Esophagus (tissue), 2 donors: ENCODE measurements around the gene FAM110D. TPM values are rescaled to one million over a fixed set of nuclear protein-coding genes. Genes with fewer than 3 reads are reported as not detected.

Experiments used
- H3K27ac ChIP-seq, 2 donors: one replicate each; pipeline ENCODE4 v1.5.1; 2013; ENCODE audit warnings: low read depth in 2 of 2, mild to moderate bottlenecking in 2 of 2, inconsistent platforms in 1 of 2, low read length in 1 of 2, moderate library complexity in 1 of 2
- H3K27me3 ChIP-seq, 2 donors: one replicate each; pipeline ENCODE4 v1.6.1; 2013; ENCODE audit warnings: low read length in 2 of 2, control low read depth in 1 of 2, mild to moderate bottlenecking in 1 of 2; ENCODE audit not compliant: insufficient read depth in 2 of 2, control insufficient read depth in 1 of 2
- H3K36me3 ChIP-seq, 2 donors: one replicate each; pipeline ENCODE4 v1.6.1; 2013; ENCODE audit warnings: low read length in 1 of 2; ENCODE audit not compliant: control insufficient read depth in 2 of 2, insufficient read depth in 2 of 2
- H3K4me1 ChIP-seq, 2 donors: one replicate each; pipeline ENCODE4 v1.6.1; 2013; ENCODE audit warnings: low read length in 1 of 2; ENCODE audit not compliant: control insufficient read depth in 2 of 2, insufficient read depth in 2 of 2
- H3K4me3 ChIP-seq, 2 donors: one replicate each; pipeline ENCODE4 v1.5.1; 2013; ENCODE audit warnings: low read length in 2 of 2, mild to moderate bottlenecking in 2 of 2, low read depth in 1 of 2, moderate library complexity in 1 of 2
- H3K9me3 ChIP-seq, 2 donors: one replicate each; pipeline ENCODE4 v1.6.1; 2013; ENCODE audit warnings: mild to moderate bottlenecking in 2 of 2, low read depth in 1 of 2, low read length in 1 of 2, moderate library complexity in 1 of 2; ENCODE audit not compliant: control insufficient read depth in 2 of 2, insufficient read depth in 1 of 2
- WGBS, 2 donors: extraction: QIAGEN DNeasy Blood & Tissue Kit; methylation state at CpG; one replicate each; pipeline ENCODE4 v1.1.7; 2013; 5-methylcytosine and 5-hydroxymethylcytosine counted together
- polyA plus RNA-seq, 2 donors: library from polyadenylated mRNA; stranded (reverse); fragments of 200-250 nt; gene quantifications; one replicate each; pipeline ENCODE4 v1.2.3, GENCODE V29; 2013
- donor health status: healthy with polysubstance abuse.
- donor health status: Bipolar disorder and iron deficiency.

Gene FAM110D
- polyA plus RNA-seq, 2 donors = 0.94 to 1.6 TPM

- Histone ChIP-seq H3K4me3 (no peak overlapping the region), H3K27me3 (no peaks in the 10 kb centered on the region), H3K9me3 (no peaks in the 10 kb centered on the region), H3K27ac (no peak overlapping the region), H3K36me3 (peaks cover 0 to 28% of the 10 kb centered on the region in 2 donors), H3K4me1 (no peaks in the 10 kb centered on the region)
- WGBS, 2 donors = 91 to 96% methylated on average over 6 of the region's 6 CpGs
Observed at GRCh38 chr1:26187882-26188281, 29.0 kb downstream of the FAM110D start.

GRCh38 chr1:26188477-26188876, 29.6 kb downstream of the FAM110D start:
- 88 to 94% methylated on average over 8 of the region's 8 CpGs for WGBS, 2 donors
- Histone ChIP-seq H3K36me3 (peaks cover 0 to 23% of the 10 kb centered on the region in 2 donors), H3K27me3 (no peaks in the 10 kb centered on the region), H3K9me3 (no peaks in the 10 kb centered on the region), H3K4me3 (no peak overlapping the region), H3K4me1 (no peaks in the 10 kb centered on the region), H3K27ac (no peak overlapping the region)

GRCh38 chr1:26189331-26189730, 30.5 kb downstream of the FAM110D start:
- WGBS, 2 donors = 76 to 80% methylated on average over 6 of the region's 6 CpGs
- H3K27me3 ChIP-seq = no peaks in the 10 kb centered on the region
- H3K27ac ChIP-seq = no peak overlapping the region
- H3K4me1 ChIP-seq = no peaks in the 10 kb centered on the region
- H3K36me3 ChIP-seq = peaks cover 0 to 19% of the 10 kb centered on the region in 2 donors
- H3K4me3 ChIP-seq = no peak overlapping the region
- no peaks in the 10 kb centered on the region for H3K9me3 ChIP-seq

GRCh38 chr1:26189751-26190275, 30.9 kb downstream of the FAM110D start:
- no peaks in the 10 kb centered on the region for H3K27me3 ChIP-seq
- 78 to 83% methylated on average over 7 of the region's 7 CpGs for WGBS, 2 donors
- H3K27ac ChIP-seq = no peak overlapping the region
- H3K36me3 ChIP-seq = peaks cover 0 to 18% of the 10 kb centered on the region in 2 donors
- H3K9me3 ChIP-seq = no peaks in the 10 kb centered on the region
- H3K4me1 ChIP-seq = no peaks in the 10 kb centered on the region
- H3K4me3 ChIP-seq = no peak overlapping the region

GRCh38 chr1:26190373-26190987, 31.6 kb downstream of the FAM110D start, which contains the start of gene CATSPER4:
CATSPER4 (plus strand) TSS chr1:26190602; CDS start chr1:26190628, 26 bp downstream.
- Histone ChIP-seq H3K4me3 (no peak within 1 kb of the TSS), H3K9me3 (no peaks in the 10 kb centered on the region), H3K36me3 (peaks cover 0 to 16% of the 10 kb centered on the region in 2 donors), H3K27ac (no peak within 1 kb of the TSS), H3K27me3 (no peaks in the 10 kb centered on the region), H3K4me1 (no peaks in the 10 kb centered on the region)
- WGBS, 2 donors = 50 to 60% methylated on average over 16 of the region's 16 CpGs

GRCh38 chr1:26191739-26192138, 32.9 kb downstream of the FAM110D start:
- WGBS, 2 donors = 47 to 53% methylated on average over 3 of the region's 3 CpGs
- H3K27me3 ChIP-seq = no peaks in the 10 kb centered on the region
- H3K27ac ChIP-seq = no peak overlapping the region
- no peaks in the 10 kb centered on the region for H3K4me1 ChIP-seq
- peaks cover 0 to 11% of the 10 kb centered on the region in 2 donors for H3K36me3 ChIP-seq
- no peak overlapping the region for H3K4me3 ChIP-seq
- H3K9me3 ChIP-seq = no peaks in the 10 kb centered on the region

- Histone ChIP-seq H3K27me3 (no peaks in the 10 kb centered on the region), H3K4me1 (no peaks in the 10 kb centered on the region), H3K4me3 (no peak overlapping the region), H3K9me3 (no peaks in the 10 kb centered on the region), H3K36me3 (no peaks in the 10 kb centered on the region), H3K27ac (no peak overlapping the region)
- WGBS, 2 donors = 56 to 72% methylated on average over 3 of the region's 3 CpGs
Observed at GRCh38 chr1:26195805-26196204, 36.9 kb downstream of the FAM110D start.

GRCh38 chr1:26197301-26197700, 38.4 kb downstream of the FAM110D start:
- WGBS, 2 donors = 90 to 92% methylated on average over 3 of the region's 3 CpGs
- Histone ChIP-seq H3K4me1 (peaks cover 0 to 5% of the 10 kb centered on the region in 2 donors), H3K36me3 (no peaks in the 10 kb centered on the region), H3K27me3 (no peaks in the 10 kb centered on the region), H3K4me3 (no peak overlapping the region), H3K9me3 (no peaks in the 10 kb centered on the region), H3K27ac (no peak overlapping the region)

GRCh38 chr1:26197813-26198212, 38.9 kb downstream of the FAM110D start:
- Histone ChIP-seq H3K4me3 (no peak overlapping the region), H3K27ac (no peak overlapping the region), H3K36me3 (no peaks in the 10 kb centered on the region), H3K27me3 (no peaks in the 10 kb centered on the region), H3K9me3 (no peaks in the 10 kb centered on the region), H3K4me1 (peaks cover 0 to 5% of the 10 kb centered on the region in 2 donors)
- 85 to 91% methylated on average over 11 of the region's 11 CpGs for WGBS, 2 donors

- WGBS, 2 donors = 89 to 94% methylated on average over 5 of the region's 5 CpGs
Observed at GRCh38 chr1:26200413-26200812, 41.5 kb downstream of the FAM110D start.

More at GRCh38 chr1:26200413-26200812, 41.5 kb downstream of the FAM110D start:
- H3K36me3 ChIP-seq = no peaks in the 10 kb centered on the region
- H3K4me1 ChIP-seq = peaks cover 0 to 5% of the 10 kb centered on the region in 2 donors
- H3K27ac ChIP-seq = no peak overlapping the region
- H3K9me3 ChIP-seq = no peaks in the 10 kb centered on the region
- no peak overlapping the region for H3K4me3 ChIP-seq
- H3K27me3 ChIP-seq = no peaks in the 10 kb centered on the region
